GM21515 (cell line): ENCODE data around the gene KIF6.

Experiments used
- ATAC-seq: cut with Tn5 transposase; IDR thresholded peaks from one replicate; pipeline ENCODE4 v1.9.1; 2021; ENCODE audit not compliant: unreplicated experiment

KIF6 gene

DNA sequence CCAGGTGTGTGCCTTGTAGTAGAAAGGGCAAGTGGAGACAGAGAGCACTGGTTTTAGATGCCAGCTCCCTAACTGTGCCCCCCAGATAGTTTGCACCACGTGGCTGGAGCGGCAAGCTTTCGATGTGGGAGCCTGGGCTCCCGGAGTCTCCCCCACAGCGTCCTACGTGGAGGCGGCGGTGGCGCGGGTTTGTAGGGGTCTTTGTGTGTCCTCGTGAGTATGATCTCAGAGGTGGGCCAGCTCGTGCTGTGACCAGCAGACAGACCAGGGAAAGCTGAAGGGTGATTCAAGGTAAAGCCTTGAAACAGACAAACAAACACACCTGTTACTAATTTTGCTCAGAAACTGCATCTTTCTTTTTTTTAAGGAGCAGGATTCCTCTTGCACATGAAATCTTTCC lies 397.1 kb downstream of the KIF6 start:
- no peak for ATAC-seq

DNA sequence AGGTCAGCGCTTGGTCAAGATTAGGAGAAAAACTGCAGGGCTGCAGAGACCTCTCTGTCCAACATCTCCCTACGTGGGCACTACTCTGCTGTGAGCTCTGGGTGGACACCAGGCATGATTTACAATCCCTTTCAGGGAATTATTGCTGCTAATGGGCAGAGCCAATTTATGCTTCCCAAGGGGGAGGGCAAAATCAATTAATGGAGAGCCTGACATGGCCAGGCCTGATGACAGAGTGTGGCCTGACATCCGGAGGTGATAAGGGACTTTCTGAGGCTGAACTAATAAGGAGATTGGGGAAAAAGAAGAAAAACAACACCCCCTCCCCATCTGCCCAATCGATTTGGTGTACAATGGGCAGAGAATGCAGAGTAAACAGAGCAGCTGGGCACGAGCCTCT lies 397.7 kb downstream of the KIF6 start:
- ATAC-seq = no peak

DNA sequence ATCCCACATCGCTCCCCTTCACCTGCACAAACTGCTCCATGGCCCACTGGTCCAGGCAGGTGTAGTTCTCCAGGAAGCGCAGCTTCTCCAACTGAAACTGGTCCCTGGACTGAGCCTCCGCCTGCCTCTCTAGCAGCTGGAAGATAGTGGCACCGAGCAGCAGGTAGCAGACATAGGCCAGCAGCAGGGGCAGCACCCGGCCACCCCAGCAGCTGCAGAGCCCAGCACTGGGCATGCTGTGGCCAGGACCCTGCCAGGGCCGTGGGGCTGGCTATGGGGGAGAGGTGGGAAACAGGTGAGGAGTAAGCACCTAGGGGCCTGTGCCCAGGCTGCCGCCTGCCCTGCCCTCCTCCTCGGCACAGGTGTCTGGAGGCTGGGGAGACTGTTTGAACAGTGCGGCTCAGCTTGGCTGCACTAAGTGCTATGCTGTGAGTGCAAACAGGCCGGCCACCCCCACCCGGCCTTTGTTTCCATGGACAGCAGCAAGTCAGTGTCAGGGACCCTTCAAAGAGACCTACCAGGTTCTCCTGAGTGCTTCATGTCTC lies 402.8 kb downstream of the KIF6 start, which contains the start of gene KCNK16:
KCNK16 (minus strand) TSS at position 397 of the 545 bp plus-strand sequence; CDS start at position 235, 162 bp downstream.
- no peak for ATAC-seq

DNA sequence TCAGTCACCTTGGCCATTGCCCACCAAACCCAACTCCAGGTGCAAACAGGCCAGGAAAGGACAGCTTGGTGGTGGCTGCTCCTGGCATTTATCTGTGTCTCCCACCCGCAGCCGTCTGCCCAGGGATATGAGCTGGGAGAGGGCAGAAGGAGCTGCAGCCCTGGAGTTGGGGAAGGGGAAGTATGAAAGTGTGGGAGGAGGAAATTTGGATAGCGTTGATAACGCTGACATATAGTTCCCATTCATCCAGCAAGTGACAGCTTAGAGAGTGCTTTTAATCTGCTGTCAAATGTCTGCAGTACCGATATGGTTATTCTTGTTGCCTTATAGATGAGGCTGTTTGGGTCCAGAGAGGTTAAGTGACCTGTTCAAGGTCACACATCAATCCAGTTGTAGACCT lies 403.4 kb downstream of the KIF6 start:
- ATAC-seq = no peak

DNA sequence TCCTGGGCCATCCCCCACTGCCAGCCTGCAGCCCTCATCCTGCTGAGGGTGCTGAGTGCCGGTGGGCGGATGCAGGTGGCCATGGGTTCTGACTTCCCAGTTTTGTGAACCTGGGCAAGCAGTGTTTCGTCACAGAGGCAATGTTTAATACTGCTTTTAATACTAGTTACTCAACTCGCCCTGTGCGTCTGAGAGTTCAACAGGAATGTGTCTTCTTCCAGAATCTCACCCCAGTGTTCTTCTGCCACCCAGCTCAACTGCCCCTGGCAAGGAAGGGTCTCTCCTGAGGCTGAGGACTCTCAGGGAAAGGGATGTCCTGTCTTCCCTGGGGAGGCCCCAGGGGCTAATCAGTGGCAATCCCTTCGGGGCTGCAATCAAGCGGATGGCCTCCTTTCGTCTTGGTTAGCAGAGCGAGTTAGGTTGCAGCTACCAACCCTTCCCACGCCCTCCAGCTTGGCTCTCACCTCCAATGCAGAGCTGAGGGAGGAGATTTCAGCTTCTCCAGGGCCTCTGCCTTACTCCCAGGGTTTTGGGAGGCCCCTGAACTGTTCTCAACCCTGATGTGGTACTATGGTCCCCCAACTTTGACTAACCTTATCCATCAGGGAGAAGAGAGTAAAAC lies 404.7 kb downstream of the KIF6 start:
- ATAC-seq = no peak

DNA sequence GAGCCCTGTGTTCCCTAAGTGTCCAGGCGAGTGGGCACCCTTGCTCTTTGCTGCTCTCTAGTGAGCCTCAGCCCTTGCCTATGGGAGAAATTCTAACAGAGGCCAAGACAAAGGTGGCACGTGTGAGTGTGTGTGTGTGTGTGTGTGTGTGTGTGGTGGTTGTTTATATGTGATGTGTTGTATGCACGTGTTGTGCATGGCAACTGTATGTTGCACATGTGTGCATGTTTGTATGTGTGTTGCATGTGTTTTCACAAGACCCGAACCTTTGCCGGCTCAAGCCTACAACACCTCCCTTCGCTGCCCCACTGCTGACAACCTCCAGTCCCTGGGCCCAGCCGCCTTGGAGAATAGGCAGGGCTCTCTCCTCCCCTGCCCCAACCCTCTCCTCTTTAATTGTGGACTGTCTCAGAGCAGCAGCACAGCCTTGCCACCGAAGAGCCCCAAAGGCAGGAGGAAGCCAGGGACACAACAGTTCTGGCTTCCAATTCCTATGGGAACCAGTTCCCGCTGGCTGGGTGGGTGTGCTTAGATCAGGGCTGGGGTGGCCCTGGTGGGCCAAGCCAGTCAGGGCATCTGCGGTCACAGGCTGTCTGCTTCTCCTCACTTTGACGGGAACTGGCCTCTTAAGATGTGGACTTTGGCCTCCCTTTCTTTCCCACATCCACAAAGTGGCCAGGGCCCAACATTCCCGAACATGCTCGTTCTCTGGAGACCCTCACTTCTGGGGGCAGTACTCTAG lies 405.4 kb downstream of the KIF6 start:
- no peak for ATAC-seq

DNA sequence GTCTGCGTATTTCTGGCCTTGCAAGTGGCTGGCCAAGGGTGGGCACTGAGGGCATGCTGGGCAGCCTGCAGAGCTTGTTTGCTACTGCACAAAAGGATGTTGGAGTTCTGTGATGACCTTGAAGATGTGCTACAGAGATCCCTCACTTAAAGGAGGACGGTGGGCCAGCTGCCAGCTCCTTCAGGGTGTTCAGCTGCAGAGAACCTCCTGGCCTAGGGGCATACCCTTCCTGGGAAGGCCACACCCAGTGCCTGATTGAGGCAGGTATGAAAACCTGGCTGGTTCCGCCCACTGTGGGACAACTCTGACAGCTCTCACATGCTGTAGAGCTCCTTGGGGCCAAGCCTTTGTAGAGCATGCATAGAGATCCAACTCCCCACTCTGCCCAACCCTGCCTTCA lies 408.0 kb downstream of the KIF6 start:
- no peak for ATAC-seq

DNA sequence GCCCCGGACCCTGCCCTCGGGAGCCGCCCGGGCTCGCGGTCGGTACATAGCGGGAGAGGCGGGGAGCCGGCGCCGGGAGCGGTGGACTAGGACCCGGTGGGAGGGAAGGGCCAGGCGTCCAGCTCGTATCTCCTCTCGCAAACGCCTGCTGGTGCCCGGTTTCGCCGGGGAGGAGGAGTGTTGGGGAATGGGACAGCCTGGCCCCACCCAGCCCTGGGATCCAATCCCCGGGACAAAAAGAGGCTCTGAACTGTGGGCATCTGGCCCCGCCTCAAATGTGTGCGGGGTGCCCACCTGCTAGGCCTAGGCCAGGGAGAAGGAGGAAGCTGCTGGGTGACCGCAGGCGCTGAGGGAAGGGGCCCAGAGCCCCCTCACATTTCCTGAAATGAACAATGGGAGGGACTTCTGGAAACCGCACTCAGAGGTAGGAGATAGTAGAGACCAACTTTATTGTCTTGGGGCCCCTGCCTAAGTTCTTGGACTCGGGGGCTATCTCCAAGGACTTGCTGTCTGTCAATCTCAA lies 410.9 kb downstream of the KIF6 start, which contains the start of gene KCNK17:
KCNK17 (minus strand) TSS at position 147 of the 523 bp plus-strand sequence; CDS start at position 48, 99 bp downstream.
- ATAC-seq = no peak

DNA sequence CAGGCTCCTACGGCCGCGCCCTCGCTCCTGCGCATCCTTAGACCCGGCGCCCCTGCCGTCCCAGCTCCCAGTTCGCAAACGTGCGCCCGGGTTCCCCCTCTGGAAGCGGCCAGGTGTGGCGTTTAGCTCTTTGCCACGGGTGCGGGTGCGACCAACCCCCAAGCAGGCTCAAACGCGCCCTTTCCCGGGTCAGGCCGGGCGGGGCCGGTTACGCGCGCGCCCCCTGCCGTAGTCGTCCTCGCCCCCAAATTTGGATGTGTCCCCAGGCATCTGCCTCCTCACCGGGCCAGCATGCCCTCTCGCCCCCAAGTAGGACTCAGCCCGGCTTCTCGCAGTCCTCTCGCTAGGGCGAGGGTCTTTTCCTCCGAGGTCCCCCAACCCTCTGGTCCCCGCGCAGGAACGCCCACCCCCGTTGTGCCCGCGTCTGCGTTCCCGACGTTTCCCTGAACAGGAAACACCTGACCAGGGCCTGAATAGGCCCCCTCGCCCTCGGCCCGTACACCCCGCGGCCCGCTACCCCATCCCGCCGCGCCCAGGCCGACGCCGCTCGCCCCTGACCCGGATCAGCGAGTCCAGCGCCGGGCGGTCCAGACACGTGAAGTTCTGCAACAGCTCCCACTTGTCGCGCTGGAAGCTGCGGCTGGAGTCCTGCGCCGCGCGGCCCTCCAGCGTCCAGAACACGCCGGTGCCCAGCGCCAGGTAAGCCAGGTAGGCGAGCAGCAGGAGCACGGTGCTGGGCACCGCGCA lies 411.5 kb downstream of the KIF6 start:
- ATAC-seq = no peak

DNA sequence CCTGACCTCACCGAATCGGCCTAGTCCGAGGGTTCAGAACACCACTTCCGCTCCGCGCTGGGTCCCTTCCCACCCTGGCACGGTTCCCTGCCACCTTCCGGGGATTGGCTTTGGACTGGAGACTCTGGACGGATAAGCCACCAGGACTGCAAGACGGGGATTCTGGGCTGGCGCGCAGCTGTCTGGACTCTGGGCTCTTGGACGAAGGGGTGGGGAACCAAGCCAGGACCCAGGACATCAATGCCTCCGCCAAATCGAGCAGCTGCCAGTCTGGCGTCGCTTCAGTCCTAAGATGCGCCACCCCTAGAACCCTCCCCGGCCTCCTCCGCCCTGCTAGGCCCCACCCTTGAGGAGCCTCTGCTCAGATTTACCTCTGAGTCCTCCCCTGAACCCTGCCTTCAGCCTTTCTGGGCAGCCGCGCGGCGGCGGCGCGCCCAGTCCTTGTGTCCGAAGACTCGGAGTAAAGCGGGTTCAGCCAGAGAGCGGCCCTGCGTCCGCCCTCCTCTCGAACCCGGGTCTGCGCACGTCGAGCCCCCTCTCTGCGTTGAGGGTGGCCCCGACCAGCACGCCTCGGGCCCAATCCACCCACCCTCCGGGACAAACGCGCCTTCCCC lies 412.2 kb downstream of the KIF6 start:
- ATAC-seq = no peak

DNA sequence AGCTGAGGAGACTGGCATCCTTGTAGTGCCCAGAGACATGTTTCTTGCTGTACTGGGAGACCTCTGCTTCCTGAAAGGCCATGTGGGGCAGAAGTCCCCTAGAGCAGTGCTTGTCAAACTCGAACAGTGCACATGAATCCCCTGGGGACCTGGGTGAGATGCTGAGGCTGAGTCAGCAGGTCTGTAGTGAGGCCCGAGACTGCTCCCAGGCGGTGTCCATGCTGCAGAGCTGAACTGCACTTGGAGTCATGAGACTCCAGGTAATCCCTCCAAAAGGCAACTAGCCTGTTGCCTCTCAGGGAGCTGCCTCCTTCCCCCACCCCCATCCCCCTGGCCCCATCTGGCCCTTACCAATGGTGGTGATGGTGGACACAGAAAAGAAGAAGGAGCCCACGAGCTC lies 414.7 kb downstream of the KIF6 start:
- no peak for ATAC-seq

DNA sequence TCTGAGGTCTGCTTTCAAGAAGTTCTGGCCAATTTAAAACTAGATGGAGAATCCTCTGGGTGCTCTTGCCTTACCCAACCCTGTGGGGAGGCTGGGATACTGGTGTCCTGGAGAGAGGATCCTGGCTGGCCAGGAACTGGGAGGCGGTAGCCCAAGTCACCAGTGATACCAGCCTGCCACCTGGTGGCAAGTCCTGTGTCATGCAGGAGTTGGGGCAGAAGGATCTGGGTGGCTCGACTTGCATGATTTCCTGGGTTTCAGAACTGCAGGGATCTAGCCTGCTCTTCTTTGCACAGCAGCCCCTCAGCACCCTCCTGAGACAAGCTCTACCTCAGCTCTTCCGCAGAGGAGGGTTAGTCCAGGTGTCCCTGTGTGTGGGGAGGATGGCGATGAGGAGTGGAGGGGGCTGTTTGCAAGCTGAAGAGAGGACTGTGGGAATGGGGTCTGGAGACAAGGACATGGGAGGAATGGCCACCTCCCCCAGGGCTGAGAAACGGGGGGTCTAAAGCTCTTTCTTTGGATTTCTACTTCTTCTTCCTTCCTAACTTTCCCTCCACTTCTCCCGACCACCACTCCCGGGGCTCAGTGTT lies 415.2 kb downstream of the KIF6 start:
- no peak for ATAC-seq

DNA sequence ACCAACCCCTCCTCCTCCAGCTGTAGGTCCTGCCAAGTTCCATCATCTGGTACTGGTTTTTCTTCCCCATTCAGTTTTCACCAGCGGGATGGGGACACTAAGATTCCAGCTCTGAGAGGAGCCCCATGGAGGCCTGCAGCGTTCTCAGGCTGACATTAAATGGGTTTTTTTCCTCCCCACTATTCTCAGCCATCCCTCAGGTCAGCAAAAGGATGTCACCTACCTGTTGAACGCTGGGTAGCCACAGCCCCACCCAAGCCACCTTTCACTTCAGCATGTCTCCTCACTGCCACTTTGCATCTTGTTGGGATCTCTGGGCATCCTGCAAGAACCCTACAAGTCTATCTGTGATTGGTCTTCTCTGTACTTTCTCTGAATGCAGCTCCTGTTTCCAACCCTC lies 417.7 kb downstream of the KIF6 start:
- ATAC-seq = no peak

DNA sequence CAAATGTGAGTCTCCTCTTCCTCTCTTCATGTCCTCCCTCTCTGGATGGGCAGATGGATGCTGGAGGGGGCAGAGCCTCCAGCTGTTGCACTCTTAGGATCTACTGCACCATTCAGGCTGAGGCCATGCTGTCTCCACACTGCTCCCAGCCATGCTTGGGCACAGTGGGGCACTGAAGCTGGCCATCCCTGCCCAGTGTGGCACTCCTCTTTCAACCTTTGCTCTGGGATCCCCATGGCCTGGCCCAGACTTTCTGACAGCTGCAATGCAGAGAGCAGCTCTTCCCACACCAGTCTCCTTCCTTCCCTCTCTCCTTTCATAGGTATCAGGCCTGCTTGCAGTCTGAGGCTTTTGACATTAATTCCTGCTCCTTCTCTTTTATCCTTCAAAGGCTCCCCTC lies 420.3 kb downstream of the KIF6 start:
- ATAC-seq = no peak

DNA sequence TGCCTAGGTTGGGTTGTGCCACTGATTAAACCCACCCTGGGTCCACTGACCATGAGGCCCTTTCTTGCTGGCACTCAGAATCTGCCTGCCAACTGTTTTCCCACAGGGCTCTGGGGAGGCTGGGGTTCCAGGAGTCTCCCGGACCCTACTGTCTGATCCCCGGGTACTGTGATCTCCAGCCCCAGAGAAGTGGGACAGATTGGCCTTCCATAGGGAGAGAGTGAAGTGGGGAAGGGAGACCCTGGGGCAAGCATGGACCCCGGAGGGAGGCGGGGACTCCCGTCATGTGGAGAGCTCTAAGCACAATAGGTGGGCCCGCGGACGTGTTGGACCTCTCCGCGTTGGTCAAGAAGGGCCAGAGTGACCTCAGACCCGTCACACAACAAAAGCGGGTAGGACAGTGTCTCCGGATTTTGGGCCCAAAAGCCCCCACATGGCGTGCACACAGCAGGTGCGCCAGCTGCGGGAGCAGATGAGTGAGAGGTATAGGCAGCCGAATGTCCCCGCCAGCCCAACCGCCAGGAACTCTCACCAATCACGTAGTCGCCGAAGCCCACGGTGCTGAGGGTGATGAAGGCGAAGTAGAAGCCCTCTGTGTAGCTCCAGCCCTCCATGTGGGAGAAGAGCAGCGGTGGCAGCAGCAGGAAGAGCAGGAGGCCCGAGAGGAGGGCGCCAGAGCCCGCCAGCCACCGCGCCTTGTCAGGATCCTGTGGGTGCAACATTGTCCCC lies 421.6 kb downstream of the KIF6 start:
- no peak for ATAC-seq

DNA sequence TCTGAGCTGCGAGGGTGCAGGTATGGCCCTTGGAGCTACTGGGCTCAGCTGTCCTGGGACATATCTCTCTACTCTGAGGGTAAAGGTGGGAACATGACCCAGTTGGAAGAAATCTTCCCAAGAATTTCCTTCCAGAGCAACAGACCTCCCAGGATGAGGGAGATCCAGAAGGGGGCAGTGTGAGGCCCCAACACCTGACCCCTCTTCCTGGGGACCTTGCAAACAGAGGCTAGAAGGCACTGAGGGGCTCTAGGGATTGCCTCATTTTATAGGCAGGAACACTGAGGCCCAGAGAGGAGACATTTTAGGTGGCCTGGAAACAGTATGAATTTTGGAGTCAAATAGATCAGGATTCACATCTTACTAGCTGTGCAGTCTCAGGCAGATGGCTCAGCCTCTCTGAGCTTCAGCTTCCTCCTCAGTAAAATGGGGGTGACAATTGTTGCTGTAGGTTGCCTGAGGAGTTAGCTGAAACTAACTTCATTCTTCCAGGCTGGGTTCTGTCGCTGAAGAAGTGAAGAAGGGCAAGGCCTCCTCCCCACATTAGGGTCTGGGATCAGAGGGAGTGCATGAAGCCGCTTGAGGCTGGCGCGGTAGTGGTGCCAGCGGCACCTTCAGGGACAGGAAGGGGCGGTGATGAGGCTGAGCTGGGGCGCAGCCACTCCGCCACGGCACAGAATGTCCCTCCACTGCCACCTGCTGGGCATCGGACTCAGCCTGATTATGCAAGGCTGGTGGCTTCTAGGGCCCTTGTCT lies 422.4 kb downstream of the KIF6 start:
- ATAC-seq = peak; percentile 78

DNA sequence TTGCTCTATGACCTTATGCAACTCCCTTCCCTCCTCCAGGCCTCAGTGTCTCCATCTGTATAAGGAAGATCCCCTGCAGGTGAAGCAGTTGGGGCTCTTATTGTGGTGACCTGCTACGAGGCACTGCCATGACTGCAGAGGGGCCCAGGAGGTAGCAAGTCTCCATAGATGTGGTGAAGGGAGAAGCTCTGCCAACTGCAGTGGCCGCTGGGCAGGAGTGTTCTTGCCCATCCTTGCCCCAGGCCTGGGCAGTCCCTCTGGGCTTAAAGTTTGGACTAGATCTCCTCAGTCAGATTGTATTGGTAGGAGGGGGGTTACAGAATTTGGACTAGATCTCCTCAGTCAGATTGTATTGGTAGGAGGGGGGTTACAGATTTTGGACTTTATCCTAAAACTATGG lies 423.2 kb downstream of the KIF6 start:
- no peak for ATAC-seq

DNA sequence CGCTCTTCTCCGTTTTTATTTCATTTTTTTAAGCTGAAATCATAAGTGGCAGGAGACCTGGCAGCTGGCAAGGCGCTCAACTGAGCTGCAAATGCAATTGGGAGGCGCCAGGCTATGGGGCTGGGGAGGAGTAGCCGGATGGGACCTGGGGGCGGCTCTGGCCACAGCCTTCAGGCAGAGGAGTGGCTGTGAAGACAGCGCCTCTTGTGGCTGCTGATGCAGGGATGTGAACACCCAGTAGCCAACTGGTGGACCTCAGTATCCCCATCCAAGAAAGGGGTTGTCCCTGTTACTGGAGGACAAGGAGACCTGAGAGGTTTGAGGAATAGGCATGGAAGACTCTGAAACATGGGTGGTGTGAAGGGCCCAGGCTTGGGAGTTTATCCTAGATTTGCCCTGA lies 423.6 kb downstream of the KIF6 start:
- no peak for ATAC-seq

DNA sequence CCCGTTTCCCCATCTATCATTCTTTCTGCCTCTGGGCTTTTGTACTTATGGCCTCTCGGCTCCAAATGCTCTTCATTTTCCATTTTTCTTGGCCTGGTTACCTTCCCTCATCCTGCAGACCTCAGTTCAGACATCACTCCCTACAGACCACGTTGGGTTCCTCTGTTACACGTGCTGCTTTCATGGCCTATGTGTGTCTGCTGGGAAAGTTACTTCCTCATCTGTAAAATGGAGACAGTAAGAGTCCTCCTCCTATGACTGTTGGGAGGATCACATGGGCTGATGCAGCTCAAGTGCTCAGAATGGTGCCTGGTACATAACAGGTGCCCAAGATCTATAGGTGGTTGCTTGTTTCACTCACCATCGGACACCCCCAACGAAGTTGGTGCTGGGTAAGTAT lies 424.5 kb downstream of the KIF6 start:
- ATAC-seq = no peak
